ENCODE data around the gene PLEKHA6. TPM values are rescaled to one million over a fixed set of nuclear protein-coding genes. Genes with fewer than 3 reads are reported as not detected.

The PLEKHA6 gene
- polyA plus RNA-seq, 1 donor from 2014 or later = 22.6 TPM

GRCh38 chr1:204254031-204254661, 105.6 kb downstream of the PLEKHA6 start:
- no peaks in the 10 kb centered on the region for H3K79me2 ChIP-seq (replicated peaks; ENCODE audit: insufficient read depth, low read length)
- no peak for TF ChIP-seq EP300 (conservative IDR thresholded peaks at IDR 0.05; ENCODE audit: poor library complexity, severe bottlenecking)
- TF ChIP-seq TAF1 (IDR thresholded peaks at IDR 0.05; ENCODE audit: low read depth) = no peak
- no peak for TF ChIP-seq CTCF (IDR thresholded peaks at IDR 0.05; ENCODE audit: poor library complexity, severe bottlenecking)
- TF ChIP-seq MXI1 (conservative IDR thresholded peaks at IDR 0.05; ENCODE audit: poor library complexity, severe bottlenecking) = no peak
- TF ChIP-seq EZH2 (IDR thresholded peaks at IDR 0.05; ENCODE audit: borderline replicate concordance, insufficient read depth, low read length, poor library complexity, severe bottlenecking) = no peak
- TF ChIP-seq REST (IDR thresholded peaks at IDR 0.05; ENCODE audit: borderline replicate concordance) = no peak
- no peak for TF ChIP-seq RAD21 (conservative IDR thresholded peaks at IDR 0.05)
- no peak for TF ChIP-seq SMC3 (conservative IDR thresholded peaks at IDR 0.05; ENCODE audit: poor library complexity)
- TF ChIP-seq POLR2AphosphoS5 (IDR thresholded peaks at IDR 0.05) = no peak
- no peaks in the 10 kb centered on the region for H3F3A ChIP-seq (ENCODE audit: insufficient read depth, low read length, poor library complexity, severe bottlenecking)
- H3K9me2 ChIP-seq (ENCODE audit: insufficient read depth, low read length) = no peaks in the 10 kb centered on the region
- peaks cover 8% of the 10 kb centered on the region for H3K36me3 ChIP-seq (ENCODE audit: insufficient read depth, low read length)
- no peak overlapping the region for H3K4me2 ChIP-seq (ENCODE audit: low read length)
- no peaks in the 10 kb centered on the region for H4K20me1 ChIP-seq (ENCODE audit: insufficient read depth)
- no peak overlapping the region for H3K4me3 ChIP-seq (ENCODE audit: low read length)
- no peak overlapping the region for H3K9ac ChIP-seq (ENCODE audit: low read length)
- H3K27ac ChIP-seq (ENCODE audit: low read length) = no peak overlapping the region
- no peaks in the 10 kb centered on the region for H3K27me3 ChIP-seq (ENCODE audit: insufficient read depth, low read depth, low read length)
- no peaks in the 10 kb centered on the region for H3K9me3 ChIP-seq (ENCODE audit: low read length)
- no peak overlapping the region for H2AFZ ChIP-seq (ENCODE audit: low read depth, low read length)

- no peak overlapping the region for H3K27ac ChIP-seq (ENCODE audit: low read length)
- H3K27me3 ChIP-seq (ENCODE audit: insufficient read depth, low read depth, low read length) = no peaks in the 10 kb centered on the region
Measured at GRCh38 chr1:204251926-204252689, 107.6 kb downstream of the PLEKHA6 start.

More at GRCh38 chr1:204251926-204252689, 107.6 kb downstream of the PLEKHA6 start:
- Histone ChIP-seq H2AFZ (ENCODE audit: low read depth, low read length) (no peak overlapping the region), H3F3A (ENCODE audit: insufficient read depth, low read length, poor library complexity, severe bottlenecking) (no peaks in the 10 kb centered on the region), H3K36me3 (ENCODE audit: insufficient read depth, low read length) (peaks cover 11% of the 10 kb centered on the region), H3K4me2 (ENCODE audit: low read length) (no peak overlapping the region), H3K4me3 (ENCODE audit: low read length) (no peak overlapping the region), H3K79me2 (replicated peaks; ENCODE audit: insufficient read depth, low read length) (no peaks in the 10 kb centered on the region), H3K9ac (ENCODE audit: low read length) (no peak overlapping the region), H3K9me3 (ENCODE audit: low read length) (no peaks in the 10 kb centered on the region), H4K20me1 (ENCODE audit: insufficient read depth) (no peaks in the 10 kb centered on the region), H3K9me2 (ENCODE audit: insufficient read depth, low read length) (no peaks in the 10 kb centered on the region)
- TF ChIP-seq REST (IDR thresholded peaks at IDR 0.05; ENCODE audit: borderline replicate concordance) (no peak), CTCF (IDR thresholded peaks at IDR 0.05; ENCODE audit: poor library complexity, severe bottlenecking) (no peak), RAD21 (conservative IDR thresholded peaks at IDR 0.05) (no peak), TAF1 (IDR thresholded peaks at IDR 0.05; ENCODE audit: low read depth) (no peak), SMC3 (conservative IDR thresholded peaks at IDR 0.05; ENCODE audit: poor library complexity) (no peak), MXI1 (conservative IDR thresholded peaks at IDR 0.05; ENCODE audit: poor library complexity, severe bottlenecking) (no peak), POLR2AphosphoS5 (IDR thresholded peaks at IDR 0.05) (no peak), EP300 (conservative IDR thresholded peaks at IDR 0.05; ENCODE audit: poor library complexity, severe bottlenecking) (no peak), EZH2 (IDR thresholded peaks at IDR 0.05; ENCODE audit: borderline replicate concordance, insufficient read depth, low read length, poor library complexity, severe bottlenecking) (no peak)

Measured in neural cell (in vitro differentiated cells).